K562 (cell line): ENCODE data around the gene SBDS. TPM values are rescaled to one million over a fixed set of nuclear protein-coding genes. Genes with fewer than 3 reads are reported as not detected.

Experiments
- polyA plus RNA-seq, 8 experiments: library from polyadenylated mRNA; depleted of rRNA in 4 of 8; stranded (reverse) in 5 of 8; unstranded in 3 of 8; fragments of >200 nt; fragmentation: Nextera tagmentation in 2 of 8; fragmentation: Illumina TruSeq in 1 of 8; extraction: Ambion mirVana in 2 of 8; extraction: Trizol in 1 of 8; gene quantifications; 2 replicates each; pipeline versions ENCODE4 v1.2.1 to v1.2.3, GENCODE V29; 2011 to 2014; ENCODE audit warnings: inconsistent platforms in 1 of 8, missing spikeins in 1 of 8
- small RNA-seq: library from RNA; depleted of rRNA; stranded (forward); fragments of <200 nt; gene quantifications from one replicate; pipeline ENCODE3, GENCODE V24; 2014
- total RNA-seq, 7 experiments: library from RNA; depleted of rRNA in 6 of 7; stranded (reverse); fragments of >200 nt in 6 of 7; fragmentation: Illumina TruSeq in 2 of 7; extraction: Trizol in 2 of 7; gene quantifications; 2 replicates each; pipeline versions ENCODE4 v1.2.1 to v1.2.3, GENCODE V29; 2011 to 2021; ENCODE audit warnings: low replicate concordance in 1 of 7

The SBDS gene
- total and polyA plus RNA-seq, 9 of the 15 experiments (the other 6 are each of a cell fraction or from before 2014, with no cell fraction given): 105 to 174 (median 117) TPM

Small RNA genes lying within 50 kb of the gene (small RNA-seq; reads per million reads assigned to genes)
- gene RN7SL43P: not detected

Other genes starting within 250 kb of the SBDS start
- gene TMEM248, start 74.4 kb downstream of the SBDS start, total RNA-seq (2014; rRNA removed): 64.4 and 76.4 TPM in 2 replicates
- 57.6 and 58.0 TPM in 2 replicates for gene TMEM248, start 74.4 kb downstream of the SBDS start, total RNA-seq (2014; rRNA removed; fragmentation: Illumina TruSeq; extraction: Trizol)
- gene TMEM248, start 74.4 kb downstream of the SBDS start, total RNA-seq (2015; rRNA removed; fragmentation: Illumina TruSeq; extraction: Trizol): 78.0 and 78.4 TPM in 2 replicates
- 107 and 108 TPM in 2 replicates for gene TMEM248, start 74.4 kb downstream of the SBDS start, total RNA-seq (2021)
- gene TMEM248, start 74.4 kb downstream of the SBDS start, polyA plus RNA-seq (2011; rRNA removed): 79.1 and 95.8 TPM in 2 replicates
- gene TMEM248, start 74.4 kb downstream of the SBDS start, polyA plus RNA-seq (2014; fragmentation: Illumina TruSeq; extraction: Trizol): 109 and 132 TPM in 2 replicates
- 1 to 10 TPM; 6.3 to 8.2 TPM for gene TMEM248, start 74.4 kb downstream of the SBDS start, polyA plus RNA-seq (2014; fragmentation: Nextera tagmentation; extraction: Ambion mirVana)
- gene TMEM248, start 74.4 kb downstream of the SBDS start, polyA plus RNA-seq (2014; rRNA removed): 63.2 and 85.8 TPM in 2 replicates
- gene TYW1, start 1.2 kb upstream of the SBDS start, total RNA-seq (2014; rRNA removed): 23.0 and 24.3 TPM in 2 replicates
- gene TYW1, start 1.2 kb upstream of the SBDS start, total RNA-seq (2014; rRNA removed; fragmentation: Illumina TruSeq; extraction: Trizol): 29.8 and 30.7 TPM in 2 replicates
- 29.1 and 32.0 TPM in 2 replicates for gene TYW1, start 1.2 kb upstream of the SBDS start, total RNA-seq (2015; rRNA removed; fragmentation: Illumina TruSeq; extraction: Trizol)
- gene TYW1, start 1.2 kb upstream of the SBDS start, total RNA-seq (2021): 24.7 and 25.1 TPM in 2 replicates
- 15.9 and 26.2 TPM in 2 replicates for gene TYW1, start 1.2 kb upstream of the SBDS start, polyA plus RNA-seq (2011; rRNA removed)
- 23.8 and 28.2 TPM in 2 replicates for gene TYW1, start 1.2 kb upstream of the SBDS start, polyA plus RNA-seq (2014; fragmentation: Illumina TruSeq; extraction: Trizol)
- gene TYW1, start 1.2 kb upstream of the SBDS start, polyA plus RNA-seq (2014; fragmentation: Nextera tagmentation; extraction: Ambion mirVana): 10 to 100 TPM; 17.4 to 31.4 TPM
- 22.4 and 22.6 TPM in 2 replicates for gene TYW1, start 1.2 kb upstream of the SBDS start, polyA plus RNA-seq (2014; rRNA removed)